Subcutaneous adipose tissue (tissue), 4 donors: Measurements from ENCODE around the gene INTS7. TPM values are rescaled to one million over a fixed set of nuclear protein-coding genes. Genes with fewer than 3 reads are reported as not detected.

Experiments used
- total RNA-seq, 4 donors: library from RNA; depleted of rRNA; stranded (reverse); fragments of >200 nt; gene quantifications; one replicate each; pipeline ENCODE4 v1.1.0, GENCODE V29; 2016
- TF ChIP-seq, protein P1 (sequence below): fragments of 450-650 bp; IDR thresholded peaks from one replicate; pipeline ENCODE4 v1.5.1; 2016; ENCODE audit warnings: low read depth, mild to moderate bottlenecking, control low read depth, antibody characterized with exemption, moderate library complexity

INTS7 gene
- total RNA-seq, 4 donors from 2014 or later, result 4.0 to 11.6 (median 6.6) TPM

DNA sequence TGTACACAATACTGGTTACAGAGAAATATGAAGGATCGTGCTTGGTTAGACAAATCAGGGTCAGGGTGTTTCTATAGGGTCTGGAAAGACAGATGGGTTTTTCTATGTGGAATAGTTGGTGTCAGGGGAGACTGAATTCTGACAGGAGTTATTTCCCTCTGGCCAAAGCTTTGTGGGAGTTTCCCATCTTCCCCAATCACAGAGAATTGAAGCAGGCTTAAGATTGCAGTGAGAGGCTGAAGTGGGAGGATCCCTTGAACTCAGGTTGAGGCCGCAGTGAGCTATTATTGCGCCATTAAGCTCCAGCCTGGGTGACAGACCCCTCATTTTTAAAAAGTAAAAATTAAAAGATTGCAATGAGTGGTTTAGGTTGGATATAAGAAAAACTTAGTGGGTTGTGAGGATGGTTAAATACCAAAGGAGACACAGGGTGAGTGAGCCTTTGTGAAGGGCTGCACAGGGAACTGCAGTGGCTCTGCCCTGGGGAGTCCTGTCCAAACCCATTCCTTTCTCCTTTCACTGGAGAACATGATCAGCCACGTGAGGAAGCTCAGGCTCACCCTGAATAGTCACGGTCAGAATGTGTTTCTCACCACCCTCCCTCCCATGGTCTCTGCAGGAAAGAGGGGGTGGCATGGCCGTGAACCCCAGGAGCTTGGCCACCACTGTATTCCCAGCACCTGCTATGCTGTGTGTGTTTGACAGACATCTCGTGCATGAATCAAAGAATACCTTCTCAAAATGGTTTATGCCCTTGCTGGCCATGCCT is 101.2 kb downstream of the INTS7 start:
- TF ChIP-seq, protein P1, sequence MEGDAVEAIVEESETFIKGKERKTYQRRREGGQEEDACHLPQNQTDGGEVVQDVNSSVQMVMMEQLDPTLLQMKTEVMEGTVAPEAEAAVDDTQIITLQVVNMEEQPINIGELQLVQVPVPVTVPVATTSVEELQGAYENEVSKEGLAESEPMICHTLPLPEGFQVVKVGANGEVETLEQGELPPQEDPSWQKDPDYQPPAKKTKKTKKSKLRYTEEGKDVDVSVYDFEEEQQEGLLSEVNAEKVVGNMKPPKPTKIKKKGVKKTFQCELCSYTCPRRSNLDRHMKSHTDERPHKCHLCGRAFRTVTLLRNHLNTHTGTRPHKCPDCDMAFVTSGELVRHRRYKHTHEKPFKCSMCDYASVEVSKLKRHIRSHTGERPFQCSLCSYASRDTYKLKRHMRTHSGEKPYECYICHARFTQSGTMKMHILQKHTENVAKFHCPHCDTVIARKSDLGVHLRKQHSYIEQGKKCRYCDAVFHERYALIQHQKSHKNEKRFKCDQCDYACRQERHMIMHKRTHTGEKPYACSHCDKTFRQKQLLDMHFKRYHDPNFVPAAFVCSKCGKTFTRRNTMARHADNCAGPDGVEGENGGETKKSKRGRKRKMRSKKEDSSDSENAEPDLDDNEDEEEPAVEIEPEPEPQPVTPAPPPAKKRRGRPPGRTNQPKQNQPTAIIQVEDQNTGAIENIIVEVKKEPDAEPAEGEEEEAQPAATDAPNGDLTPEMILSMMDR, result no peak

- TF ChIP-seq, protein P1, result no peak
These were observed 102.5 kb downstream of the INTS7 start for GRCh38 chr1:211932933-211933254.

DNA sequence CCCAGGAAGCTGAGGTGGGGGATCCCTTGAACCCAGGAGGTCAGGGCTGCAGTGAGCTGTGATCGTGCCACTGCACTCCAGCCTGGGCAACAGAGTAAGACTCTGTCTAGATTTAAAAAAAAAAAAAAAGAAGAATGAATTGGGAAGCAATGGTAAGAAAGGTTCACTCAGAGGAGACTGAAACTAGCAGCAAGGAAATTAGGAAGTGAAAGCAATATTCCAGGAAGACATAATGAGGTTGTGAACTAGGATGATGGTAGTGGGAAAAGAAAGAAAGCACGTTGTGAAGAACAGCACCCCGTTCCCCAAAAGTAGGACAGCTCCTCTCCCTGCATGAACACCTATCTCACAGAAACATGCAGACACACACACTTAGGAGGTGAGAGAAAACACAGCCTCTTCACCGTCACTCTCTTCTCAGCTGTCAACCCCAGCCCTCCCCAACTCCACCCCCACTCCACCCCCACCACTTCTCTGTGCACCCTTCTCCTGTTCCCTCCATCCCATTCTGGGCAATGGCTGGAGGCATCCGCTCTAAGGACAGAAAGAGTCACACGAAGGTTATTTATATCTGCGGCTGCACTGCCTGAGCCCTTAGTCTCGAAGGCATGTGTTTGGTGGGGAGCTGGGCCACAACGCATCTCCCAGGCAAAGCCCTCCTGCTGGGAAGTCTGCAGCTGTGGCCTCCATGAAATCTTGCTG is 103.0 kb downstream of the INTS7 start:
- TF ChIP-seq, protein P1, result no peak

- TF ChIP-seq, protein P1, result no peak
These were observed 105.7 kb downstream of the INTS7 start for GRCh38 chr1:211929683-211930082.

- TF ChIP-seq, protein P1, result no peak
These were observed 106.2 kb downstream of the INTS7 start for GRCh38 chr1:211928993-211929637.

DNA sequence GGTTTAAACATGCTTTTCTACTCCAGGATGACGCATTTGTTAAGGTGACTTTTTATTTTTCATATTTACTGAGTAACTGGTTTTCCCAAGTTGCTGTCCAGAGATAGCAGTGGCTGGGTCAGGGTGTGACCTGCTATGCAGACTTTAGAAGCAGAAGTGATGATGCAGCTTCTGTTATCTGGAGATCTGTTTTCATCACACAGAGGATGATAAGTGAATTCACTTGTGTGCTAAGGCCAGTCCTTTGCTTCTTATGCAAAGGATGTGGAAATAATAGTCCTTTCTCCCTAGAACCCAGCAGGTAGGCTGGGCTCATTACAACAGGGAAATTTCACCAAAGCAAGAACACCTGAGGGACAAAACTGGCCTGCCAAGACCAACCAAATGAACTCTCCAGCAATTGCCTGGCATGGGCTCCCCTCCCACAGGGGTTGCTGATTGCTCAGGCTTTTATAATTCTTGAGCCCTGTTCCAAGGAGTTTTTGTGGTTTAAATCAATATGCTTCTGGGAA is 107.0 kb downstream of the INTS7 start:
- TF ChIP-seq, protein P1, result no peak

GRCh38 chr1:211925016-211925415 is 110.3 kb downstream of the INTS7 start:
- TF ChIP-seq, protein P1, result no peak
